ENCODE results near the gene TLE4. TPM values are rescaled to one million over a fixed set of nuclear protein-coding genes. Genes with fewer than 3 reads are reported as not detected.

The TLE4 gene
- 11.2 and 34.8 TPM in 2 replicates for total RNA-seq

GRCh38 chr9:79571309-79572031 is at the start of gene TLE4:
Gene TLE4 (plus strand): TSS chr9:79571965. CDS start chr9:79572791, 826 bp downstream.

All from bladder microvascular endothelial cell (primary cell).